Erythroblast (primary cell): ENCODE data around the gene MYEOV.

Source experiments
- GATA1 ChIP-seq: IDR thresholded peaks from 2 replicates; pipeline ENCODE4 v1.6.1; 2011; ENCODE audit warnings: low read depth, mild to moderate bottlenecking, control low read depth, low read length, moderate library complexity
- POLR2A ChIP-seq: IDR thresholded peaks from 2 replicates; pipeline ENCODE4 v1.6.1; 2011; ENCODE audit warnings: mild to moderate bottlenecking, low read length

DNA sequence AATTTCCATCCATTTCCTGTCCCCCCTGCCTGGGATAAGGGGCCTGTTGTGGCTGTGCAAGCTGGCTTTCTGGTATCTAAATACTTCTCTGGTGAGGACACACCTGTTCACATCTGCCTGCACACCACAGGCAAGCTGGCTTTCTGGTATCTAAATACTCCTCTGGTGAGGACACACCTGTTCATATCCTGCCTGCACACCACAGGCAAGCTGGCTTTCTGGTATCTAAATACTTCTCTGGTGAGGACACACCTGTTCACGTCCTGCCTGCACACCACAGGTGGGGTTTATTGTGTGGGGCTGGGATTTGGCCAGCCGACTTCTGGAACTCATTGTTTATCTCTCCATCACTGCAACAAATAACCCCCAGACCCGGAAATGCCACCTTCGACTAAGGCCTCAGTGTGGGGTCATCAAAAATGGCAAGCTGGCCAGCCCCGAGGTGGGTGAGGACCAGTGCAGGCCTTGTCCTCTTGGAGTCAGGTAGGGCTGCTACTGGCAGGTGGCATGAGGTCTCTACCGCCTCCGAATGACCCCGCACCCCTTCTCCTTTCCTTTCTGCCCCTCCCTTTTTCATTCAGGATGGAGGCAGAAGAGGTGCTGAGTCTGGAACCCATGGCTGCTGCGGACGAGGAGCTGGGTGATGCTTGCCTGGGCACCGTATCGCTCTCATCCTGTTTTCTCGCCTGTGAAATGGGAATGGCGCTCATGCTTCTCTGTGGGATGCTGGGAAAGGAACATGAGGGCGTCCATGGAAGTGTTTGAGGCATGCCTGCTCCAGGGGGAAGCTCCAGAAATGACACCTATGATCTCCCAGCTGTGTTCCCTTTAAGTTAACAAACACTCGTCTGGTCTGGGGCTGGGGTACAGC lies 43.5 kb upstream of the MYEOV start:
- TF ChIP-seq POLR2A (no peak), GATA1 (no peak)
